Neuronal stem cell (in vitro differentiated cells): Measurements from ENCODE around the gene STH.
A peak's percentile ranks its signal among the peaks of the same experiment; 100 is the strongest.
"Not testable (repeated sequence)": the region's sequence is repeated elsewhere in the genome, so short reads cannot be mapped to it uniquely, and the experiment has no call there.

Experiments
- DNase-seq: peaks from one replicate; pipeline ENCODE4 v3.0.0-alpha.2; 2013; ENCODE audit warnings: low spot score
- H2AFZ ChIP-seq: one replicate; pipeline ENCODE4 v1.6.1; 2013; ENCODE audit warnings: mild to moderate bottlenecking, low read length, inconsistent platforms
- H2AK5ac ChIP-seq: 2 replicates; pipeline ENCODE4 v1.6.1; 2013; ENCODE audit warnings: low read depth, mild to moderate bottlenecking, inconsistent platforms, low read length, moderate library complexity, mixed read lengths
- H2BK120ac ChIP-seq: 2 replicates; pipeline ENCODE4 v1.6.1; 2013; ENCODE audit warnings: low read depth, mild to moderate bottlenecking, inconsistent platforms, low read length, moderate library complexity, mixed read lengths
- H2BK12ac ChIP-seq: one replicate; pipeline ENCODE4 v1.6.1; 2013; ENCODE audit warnings: low read length, inconsistent platforms
- H2BK15ac ChIP-seq: 2 replicates; pipeline ENCODE4 v1.6.1; 2013; ENCODE audit warnings: mild to moderate bottlenecking, low read length, inconsistent platforms, mixed read lengths
- H2BK5ac ChIP-seq: one replicate; pipeline ENCODE4 v1.6.1; 2013; ENCODE audit warnings: inconsistent platforms, mild to moderate bottlenecking, low read length, moderate library complexity
- H3K14ac ChIP-seq: one replicate; pipeline ENCODE4 v1.6.1; 2013; ENCODE audit warnings: low read length, inconsistent platforms
- H3K18ac ChIP-seq: 2 replicates; pipeline ENCODE4 v1.6.1; 2013; ENCODE audit warnings: low read length, inconsistent platforms
- H3K23ac ChIP-seq: 2 replicates; pipeline ENCODE4 v1.6.1; 2013; ENCODE audit warnings: low read depth, mild to moderate bottlenecking, mixed read lengths, low read length, inconsistent platforms; ENCODE audit not compliant: poor library complexity
- H3K27ac ChIP-seq: replicated peaks from 3 replicates; pipeline ENCODE4 v1.5.1; 2013; ENCODE audit warnings: low read length, inconsistent platforms
- H3K27me3 ChIP-seq, 3 experiments: 2 replicates each; pipeline ENCODE4 v1.6.1; 2013; ENCODE audit warnings: low read length in 3 of 3, mild to moderate bottlenecking in 2 of 3, inconsistent platforms in 1 of 3, low read depth in 1 of 3, mixed read lengths in 1 of 3, moderate library complexity in 1 of 3; ENCODE audit not compliant: control insufficient read depth in 3 of 3, insufficient read depth in 3 of 3
- H3K36me3 ChIP-seq, 2 donors: replicated peaks in 1 of 2; 2 replicates each; pipeline ENCODE4 v1.6.1; 2013; ENCODE audit warnings: low read length in 2 of 2; ENCODE audit not compliant: control insufficient read depth in 2 of 2, insufficient read depth in 2 of 2
- H3K4ac ChIP-seq: 2 replicates; pipeline ENCODE4 v1.6.1; 2013; ENCODE audit warnings: inconsistent platforms, mild to moderate bottlenecking, low read length, moderate library complexity
- H3K4me1 ChIP-seq, 2 donors: 1 replicate in 1 of 2; 2 replicates in 1 of 2; pipeline ENCODE4 v1.6.1; 2013; ENCODE audit warnings: low read length in 2 of 2, low read depth in 1 of 2; ENCODE audit not compliant: control insufficient read depth in 2 of 2, insufficient read depth in 1 of 2
- H3K4me2 ChIP-seq: one replicate; pipeline ENCODE4 v1.6.1; 2013; ENCODE audit warnings: mild to moderate bottlenecking, low read length, inconsistent platforms; ENCODE audit not compliant: insufficient read depth, poor library complexity, severe bottlenecking
- H3K4me3 ChIP-seq, 2 donors: 2 replicates each; pipeline ENCODE4 v1.5.1; 2013; ENCODE audit warnings: low read length in 2 of 2, mild to moderate bottlenecking in 2 of 2, inconsistent platforms in 1 of 2, moderate library complexity in 1 of 2
- H3K79me1 ChIP-seq: one replicate; pipeline ENCODE4 v1.6.1; 2013; ENCODE audit warnings: low read depth, mild to moderate bottlenecking, inconsistent platforms, low read length, moderate library complexity
- H3K9ac ChIP-seq: one replicate; pipeline ENCODE4 v1.6.1; 2013; ENCODE audit warnings: mild to moderate bottlenecking, low read depth, low read length, inconsistent platforms; ENCODE audit not compliant: poor library complexity
- H3K9me3 ChIP-seq, 2 donors: replicated peaks in 1 of 2; 2 replicates each; pipeline versions ENCODE3 to v1.6.1; 2013; ENCODE audit warnings: low read length in 2 of 2, mild to moderate bottlenecking in 2 of 2, inconsistent platforms in 1 of 2, low read depth in 1 of 2, mixed read lengths in 1 of 2, moderate library complexity in 1 of 2; ENCODE audit not compliant: control insufficient read depth in 2 of 2, insufficient read depth in 1 of 2
- H4K8ac ChIP-seq: one replicate; pipeline ENCODE4 v1.6.1; 2013; ENCODE audit warnings: low read depth, mild to moderate bottlenecking, inconsistent platforms, low read length, moderate library complexity
- H4K91ac ChIP-seq: one replicate; pipeline ENCODE4 v1.6.1; 2013; ENCODE audit warnings: low read length, low read depth, mild to moderate bottlenecking, inconsistent platforms; ENCODE audit not compliant: poor library complexity
- WGBS, 2 donors: extraction: QIAGEN DNeasy Blood & Tissue Kit; methylation state at CpG; one replicate each; pipeline ENCODE4 v1.1.7; 2013; ENCODE audit warnings: missing lambda C conversion rate in 2 of 2, mixed read lengths in 1 of 2; ENCODE audit not compliant: insufficient read length in 2 of 2, insufficient replicate concordance in 1 of 2; ENCODE audit errors: extremely low coverage in 2 of 2; 5-methylcytosine and 5-hydroxymethylcytosine counted together

Gene STH

DNA sequence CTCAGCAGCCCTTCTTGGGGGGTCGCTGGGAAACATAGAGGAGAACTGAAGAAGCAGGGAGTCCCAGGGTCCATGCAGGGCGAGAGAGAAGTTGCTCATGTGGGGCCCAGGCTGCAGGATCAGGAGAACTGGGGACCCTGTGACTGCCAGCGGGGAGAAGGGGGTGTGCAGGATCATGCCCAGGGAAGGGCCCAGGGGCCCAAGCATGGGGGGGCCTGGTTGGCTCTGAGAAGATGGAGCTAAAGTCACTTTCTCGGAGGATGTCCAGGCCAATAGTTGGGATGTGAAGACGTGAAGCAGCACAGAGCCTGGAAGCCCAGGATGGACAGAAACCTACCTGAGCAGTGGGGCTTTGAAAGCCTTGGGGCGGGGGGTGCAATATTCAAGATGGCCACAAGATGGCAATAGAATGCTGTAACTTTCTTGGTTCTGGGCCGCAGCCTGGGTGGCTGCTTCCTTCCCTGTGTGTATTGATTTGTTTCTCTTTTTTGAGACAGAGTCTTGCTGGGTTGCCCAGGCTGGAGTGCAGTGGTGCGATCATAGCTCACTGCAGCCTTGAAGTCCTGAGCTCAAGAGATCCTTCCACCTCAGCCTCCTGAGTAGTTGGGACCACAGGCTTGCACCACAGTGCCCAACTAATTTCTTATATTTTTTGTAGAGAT is 3.4 kb downstream of the STH start:
- Histone ChIP-seq H2AFZ (peak overlapping the region; percentile 1), H2AK5ac (peak overlapping the region; percentile 99), H3K9me3 (no peaks in the 10 kb centered on the region), H2BK5ac (no peak overlapping the region), H3K27ac (no peak overlapping the region), H3K4ac (peak overlapping the region; percentile 53), H2BK12ac (peak overlapping the region; percentile 98), H2BK15ac (peak overlapping the region; percentile 89), H4K8ac (peak overlapping the region; percentile 65), H3K4me1 (no peaks in the 10 kb centered on the region), H4K91ac (no peak overlapping the region), H3K14ac (no peak overlapping the region), H3K36me3 (no peaks in the 10 kb centered on the region), H3K23ac (no peak overlapping the region), H3K27me3 (peaks cover 0 to 5% (median 0%) of the 10 kb centered on the region in 3 experiments), H3K18ac (peak overlapping the region; percentile 64), H3K9ac (no peak overlapping the region), H2BK120ac (no peak overlapping the region), H3K4me2 (no peak overlapping the region), H3K79me1 (peaks cover 1% of the 10 kb centered on the region), H3K4me3 (no peak overlapping the region)
- WGBS, 2 donors, result no CpG with 5 or more reads among the region's 8 CpGs
- peak; percentile 73 for DNase-seq

DNA sequence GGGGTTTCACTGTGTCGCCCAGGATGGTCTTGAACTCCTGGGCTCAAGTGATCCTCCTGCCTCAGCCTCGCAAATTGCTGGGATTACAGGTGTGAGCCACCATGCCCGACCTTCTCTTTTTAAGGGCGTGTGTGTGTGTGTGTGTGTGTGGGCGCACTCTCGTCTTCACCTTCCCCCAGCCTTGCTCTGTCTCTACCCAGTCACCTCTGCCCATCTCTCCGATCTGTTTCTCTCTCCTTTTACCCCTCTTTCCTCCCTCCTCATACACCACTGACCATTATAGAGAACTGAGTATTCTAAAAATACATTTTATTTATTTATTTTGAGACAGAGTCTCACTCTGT is 3.9 kb downstream of the STH start:
- no peaks in the 10 kb centered on the region for H3K36me3 ChIP-seq

DNA sequence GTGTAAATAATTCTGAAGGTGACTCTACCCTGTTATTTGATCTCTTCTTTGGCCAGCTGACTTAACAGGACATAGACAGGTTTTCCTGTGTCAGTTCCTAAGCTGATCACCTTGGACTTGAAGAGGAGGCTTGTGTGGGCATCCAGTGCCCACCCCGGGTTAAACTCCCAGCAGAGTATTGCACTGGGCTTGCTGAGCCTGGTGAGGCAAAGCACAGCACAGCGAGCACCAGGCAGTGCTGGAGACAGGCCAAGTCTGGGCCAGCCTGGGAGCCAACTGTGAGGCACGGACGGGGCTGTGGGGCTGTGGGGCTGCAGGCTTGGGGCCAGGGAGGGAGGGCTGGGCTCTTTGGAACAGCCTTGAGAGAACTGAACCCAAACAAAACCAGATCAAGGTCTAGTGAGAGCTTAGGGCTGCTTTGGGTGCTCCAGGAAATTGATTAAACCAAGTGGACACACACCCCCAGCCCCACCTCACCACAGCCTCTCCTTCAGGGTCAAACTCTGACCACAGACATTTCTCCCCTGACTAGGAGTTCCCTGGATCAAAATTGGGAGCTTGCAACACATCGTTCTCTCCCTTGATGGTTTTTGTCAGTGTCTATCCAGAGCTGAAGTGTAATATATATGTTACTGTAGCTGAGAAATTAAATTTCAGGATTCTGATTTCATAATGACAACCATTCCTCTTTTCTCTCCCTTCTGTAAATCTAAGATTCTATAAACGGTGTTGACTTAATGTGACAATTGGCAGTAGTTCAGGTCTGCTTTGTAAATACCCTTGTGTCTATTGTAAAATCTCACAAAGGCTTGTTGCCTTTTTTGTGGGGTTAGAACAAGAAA is 5.1 kb downstream of the STH start:
- H2BK5ac ChIP-seq, result no peak overlapping the region
- H4K8ac ChIP-seq, result no peak overlapping the region
- H4K91ac ChIP-seq, result no peak overlapping the region
- H3K36me3 ChIP-seq, result no peaks in the 10 kb centered on the region
- H3K4me3 ChIP-seq, result no peak overlapping the region
- H2AFZ ChIP-seq, result peak overlapping the region; percentile 52
- H3K4me1 ChIP-seq, result no peaks in the 10 kb centered on the region
- no peak overlapping the region for H2BK12ac ChIP-seq
- H3K23ac ChIP-seq, result no peak overlapping the region
- H3K4me2 ChIP-seq, result no peak overlapping the region
- WGBS, 2 donors, result no CpG with 5 or more reads among the region's 6 CpGs
- H3K14ac ChIP-seq, result no peak overlapping the region
- H3K9ac ChIP-seq, result no peak overlapping the region
- no peak overlapping the region for H2BK120ac ChIP-seq
- H2AK5ac ChIP-seq, result no peak overlapping the region
- no peak for DNase-seq
- no peak overlapping the region for H3K4ac ChIP-seq
- H3K27ac ChIP-seq, result no peak overlapping the region
- H3K79me1 ChIP-seq, result peaks cover 1% of the 10 kb centered on the region
- no peak overlapping the region for H2BK15ac ChIP-seq
- peak overlapping the region; percentile 34 for H3K18ac ChIP-seq
- peaks cover 0 to 5% (median 0%) of the 10 kb centered on the region in 3 experiments for H3K27me3 ChIP-seq
- H3K9me3 ChIP-seq, result no peaks in the 10 kb centered on the region

More for the DNA sequence above, 3.9 kb downstream of the STH start:
- no CpG with 5 or more reads among the region's 7 CpGs for WGBS, 2 donors
- H4K8ac ChIP-seq, result no peak overlapping the region
- H2AK5ac ChIP-seq, result peak overlapping the region; percentile 35
- H3K23ac ChIP-seq, result no peak overlapping the region
- H2BK15ac ChIP-seq, result no peak overlapping the region
- H4K91ac ChIP-seq, result no peak overlapping the region
- H3K18ac ChIP-seq, result no peak overlapping the region
- no peak overlapping the region for H3K27ac ChIP-seq
- no peak for DNase-seq
- H3K4ac ChIP-seq, result no peak overlapping the region
- H3K9me3 ChIP-seq, result no peaks in the 10 kb centered on the region
- H3K4me3 ChIP-seq, result no peak overlapping the region
- peaks cover 1% of the 10 kb centered on the region for H3K79me1 ChIP-seq
- no peak overlapping the region for H2BK120ac ChIP-seq
- no peak overlapping the region for H3K9ac ChIP-seq
- H2AFZ ChIP-seq, result no peak overlapping the region
- no peak overlapping the region for H3K14ac ChIP-seq
- peaks cover 0 to 5% (median 0%) of the 10 kb centered on the region in 3 experiments for H3K27me3 ChIP-seq
- H2BK5ac ChIP-seq, result no peak overlapping the region
- no peak overlapping the region for H2BK12ac ChIP-seq
- no peak overlapping the region for H3K4me2 ChIP-seq
- H3K4me1 ChIP-seq, result no peaks in the 10 kb centered on the region

DNA sequence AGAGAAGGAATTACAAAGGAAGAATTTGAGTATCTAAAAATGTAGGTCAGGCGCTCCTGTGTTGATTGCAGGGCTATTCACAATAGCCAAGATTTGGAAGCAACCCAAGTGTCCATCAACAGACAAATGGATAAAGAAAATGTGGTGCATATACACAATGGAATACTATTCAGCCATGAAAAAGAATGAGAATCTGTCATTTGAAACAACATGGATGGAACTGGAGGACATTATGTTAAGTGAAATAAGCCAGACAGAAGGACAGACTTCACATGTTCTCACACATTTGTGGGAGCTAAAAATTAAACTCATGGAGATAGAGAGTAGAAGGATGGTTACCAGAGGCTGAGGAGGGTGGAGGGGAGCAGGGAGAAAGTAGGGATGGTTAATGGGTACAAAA is 7.0 kb downstream of the STH start:
- not testable (repeated sequence) for H3K18ac ChIP-seq, H2BK15ac ChIP-seq, H2AK5ac ChIP-seq, H3K27me3 ChIP-seq, H4K8ac ChIP-seq, H3K4ac ChIP-seq, H3K4me1 ChIP-seq, H4K91ac ChIP-seq, H2AFZ ChIP-seq, H3K9ac ChIP-seq, H3K79me1 ChIP-seq, DNase-seq, H3K27ac ChIP-seq, H3K4me2 ChIP-seq, H3K23ac ChIP-seq, H3K4me3 ChIP-seq, H2BK120ac ChIP-seq, H3K36me3 ChIP-seq, H3K9me3 ChIP-seq, H3K14ac ChIP-seq, H2BK5ac ChIP-seq, H2BK12ac ChIP-seq
- no CpG with 5 or more reads among the region's 1 CpG for WGBS, 2 donors
